Germinal center (tissue), 1 donor: ENCODE data around the gene MCHR2.
A peak's percentile ranks its signal among the peaks of the same experiment; 100 is the strongest.

Source experiments
- DNase-seq: peaks from one replicate; pipeline ENCODE4 v3.0.0; 2012; ENCODE audit warnings: mixed read lengths, low spot score

Gene MCHR2

DNA sequence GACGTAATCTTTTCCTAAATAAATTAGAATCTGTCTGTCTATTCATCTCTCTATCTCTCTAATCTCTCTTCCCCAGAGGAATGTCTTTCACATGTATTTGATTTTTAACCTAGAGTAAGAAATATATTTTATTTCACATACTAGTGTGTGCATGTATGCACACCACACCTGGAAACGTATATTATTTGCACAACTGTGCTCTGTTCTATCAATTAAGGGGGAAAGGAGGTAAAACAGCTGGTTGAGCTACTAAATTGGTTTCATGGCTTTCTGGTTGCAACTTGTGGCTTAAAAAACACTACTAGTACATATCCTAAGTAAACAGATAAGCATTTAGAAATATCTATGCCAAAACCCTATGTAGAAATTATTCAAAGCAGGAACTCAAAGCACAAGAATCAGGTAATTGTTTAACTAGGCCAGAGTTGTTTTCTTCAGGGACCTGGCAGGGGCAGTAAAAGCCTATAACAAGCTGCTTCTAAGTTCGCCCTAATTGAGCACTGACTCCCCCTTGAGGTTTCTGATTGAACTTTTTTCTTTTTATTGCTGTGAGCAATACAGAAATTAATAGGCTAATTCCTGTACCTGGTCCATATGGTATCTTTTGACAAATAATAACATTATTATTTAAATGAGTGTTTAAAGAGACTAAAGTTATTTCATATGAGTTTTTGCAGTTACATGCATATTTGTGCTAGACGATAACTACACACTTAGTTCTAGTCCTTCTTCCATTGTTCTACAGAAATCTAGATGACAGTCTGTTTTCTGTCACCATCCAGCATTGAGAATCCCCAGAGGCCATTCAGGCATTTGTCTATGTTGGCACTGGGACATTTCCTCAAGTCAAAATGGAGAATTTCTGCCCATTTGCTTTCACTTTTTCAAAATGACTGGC, 88.6 kb downstream of the MCHR2 start:
- peak; percentile 21 for DNase-seq

DNA sequence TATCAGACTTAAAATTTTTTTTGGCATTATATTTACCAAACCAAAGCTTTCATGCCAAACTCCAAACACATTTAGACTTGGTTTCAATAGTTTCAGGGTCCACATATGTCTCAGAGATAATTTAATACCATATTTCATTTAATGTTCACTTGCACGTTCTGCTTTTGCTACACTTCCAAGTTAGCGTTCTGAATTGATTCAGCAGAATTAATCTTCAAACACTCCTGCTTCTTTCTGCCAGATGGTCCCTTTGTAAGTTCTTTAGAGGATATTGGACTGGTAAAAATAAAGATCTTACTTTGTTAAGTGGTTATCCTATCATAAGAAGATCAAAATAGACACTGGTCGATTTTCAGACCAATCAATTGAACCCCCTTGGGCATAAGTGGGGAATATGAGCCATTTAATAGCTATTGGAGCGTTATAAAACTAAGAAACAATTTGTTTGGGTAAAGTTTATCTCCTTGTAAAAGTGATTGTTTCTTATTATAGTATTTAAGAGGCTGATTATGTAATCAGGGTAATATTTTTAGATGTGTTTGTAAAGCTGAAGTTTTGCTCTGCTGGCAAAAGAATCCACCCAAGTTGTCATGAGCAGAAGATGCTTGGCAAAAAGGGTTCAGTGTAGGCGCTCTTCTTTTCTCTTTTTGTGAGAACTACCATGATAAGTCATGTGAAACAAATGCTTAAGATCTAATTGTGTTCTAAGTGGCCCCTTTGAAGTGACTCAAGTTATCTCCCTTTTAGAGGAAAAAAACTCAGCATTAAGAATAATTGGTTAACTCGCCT, 92.2 kb downstream of the MCHR2 start:
- DNase-seq, result no peak

- DNase-seq, result no peak
Observed at GRCh38 chr6:99894815-99895214, 99.2 kb downstream of the MCHR2 start.

GRCh38 chr6:99887066-99887465, 107.0 kb downstream of the MCHR2 start:
- DNase-seq, result no peak

- DNase-seq, result no peak
Observed at GRCh38 chr6:99885051-99885450, 109.0 kb downstream of the MCHR2 start.

DNA sequence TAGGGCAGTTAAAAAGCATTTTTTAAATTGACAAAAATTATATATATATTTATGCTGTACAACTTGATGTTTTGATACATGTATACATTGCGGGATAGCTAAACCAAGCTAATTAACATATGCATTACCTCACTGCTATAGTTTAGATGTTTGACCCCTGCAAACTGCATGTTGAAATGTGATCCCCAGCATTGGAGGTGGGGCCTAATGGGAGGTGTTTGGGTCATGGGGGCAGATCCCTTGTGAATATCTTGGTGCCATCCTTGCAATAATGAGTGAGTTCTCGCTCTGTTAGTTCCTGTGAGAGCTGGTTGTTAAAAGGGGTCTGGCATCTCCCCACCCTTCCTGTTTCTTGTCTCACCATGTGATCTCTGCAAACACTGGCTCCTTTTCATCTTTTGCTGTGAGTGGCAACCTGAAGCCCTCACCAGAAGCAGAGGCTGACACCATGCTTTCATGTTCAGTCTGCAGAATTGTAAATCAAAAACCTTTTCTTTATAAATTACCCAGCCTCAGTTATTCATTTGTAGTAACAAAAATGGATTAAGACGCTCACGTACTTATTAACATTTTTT, 111.8 kb downstream of the MCHR2 start:
- DNase-seq, result no peak

- DNase-seq, result no peak
Observed at GRCh38 chr6:99879431-99879830, 114.6 kb downstream of the MCHR2 start.

GRCh38 chr6:99875068-99875467, 119.0 kb downstream of the MCHR2 start:
- no peak for DNase-seq

- no peak for DNase-seq
Observed at GRCh38 chr6:99873084-99873483, 120.9 kb downstream of the MCHR2 start.

DNA sequence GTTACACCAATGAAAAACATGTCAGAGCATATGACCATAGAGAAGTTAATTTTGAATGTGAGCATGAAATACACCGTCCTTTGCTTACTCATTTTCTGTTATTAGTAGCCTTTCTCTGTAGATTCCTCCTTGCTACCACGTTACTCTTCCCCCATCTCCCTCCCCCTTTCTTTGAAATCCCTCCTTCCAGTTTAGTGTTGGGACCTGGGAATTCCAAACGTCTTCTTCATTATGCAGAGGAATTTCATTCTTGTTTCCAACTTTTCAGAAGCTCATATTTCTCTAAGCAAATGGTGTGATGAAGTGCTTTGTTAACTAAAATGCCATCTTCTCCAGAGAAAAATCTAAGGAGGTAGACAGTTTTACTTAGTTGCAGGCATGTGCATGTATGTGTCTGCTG, 122.4 kb downstream of the MCHR2 start:
- no peak for DNase-seq
